PC-3 (cell line): ENCODE results near the gene AEBP1.

Source experiments
- EZH2phosphoT487 ChIP-seq: fragments of 300-600 bp; sonication (generic); IDR thresholded peaks from 2 replicates; pipeline ENCODE4 v1.6.1; 2018; ENCODE audit warnings: mild to moderate bottlenecking, antibody characterized with exemption, low read length, borderline replicate concordance
- TF ChIP-seq, protein P1 (sequence below): fragments of 300-600 bp; sonication (generic); conservative IDR thresholded peaks from 2 replicates; pipeline ENCODE4 v1.5.1; 2017; ENCODE audit warnings: antibody characterized with exemption, low read depth, mild to moderate bottlenecking, low read length

DNA sequence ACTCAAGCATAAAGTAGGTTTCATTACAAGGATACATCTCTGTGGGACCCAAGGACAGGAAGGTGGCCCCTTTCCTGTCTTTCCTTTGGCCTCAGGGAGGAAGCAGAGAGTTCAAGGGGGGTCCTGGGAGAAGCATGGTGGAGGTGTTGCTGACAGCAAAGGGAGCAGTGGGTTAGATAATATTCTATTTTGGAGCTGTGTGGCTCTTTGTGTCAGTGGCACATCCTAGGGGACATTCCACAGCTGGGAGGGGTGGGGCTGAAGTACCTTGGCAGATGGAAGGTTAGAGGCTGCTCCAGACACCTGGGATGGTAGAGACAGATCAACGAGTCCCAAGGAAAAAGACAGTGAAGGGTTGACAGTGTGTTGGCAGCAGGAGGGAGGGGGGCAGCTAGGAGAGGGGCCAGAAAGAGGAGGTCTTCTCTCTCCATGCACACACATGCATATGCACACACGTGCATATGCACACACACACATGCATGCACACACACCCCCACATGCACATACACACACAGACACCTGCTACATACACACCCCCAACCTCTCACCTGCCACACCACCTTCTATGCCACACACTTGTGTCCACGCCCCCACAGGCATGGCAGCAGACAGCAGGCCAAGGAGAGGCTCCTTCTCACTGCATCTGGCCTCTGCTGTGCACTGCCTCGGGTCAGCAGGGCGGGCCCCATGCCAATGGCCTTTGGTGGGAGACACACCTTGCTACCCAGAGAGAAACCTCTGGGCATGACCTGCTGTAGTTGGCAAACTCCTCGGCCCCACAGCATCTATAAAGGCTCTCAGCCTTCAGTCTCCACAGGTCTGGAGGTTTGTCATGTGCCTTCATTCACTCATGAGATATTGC is 24.8 kb downstream of the AEBP1 start:
- TF ChIP-seq, protein P1, sequence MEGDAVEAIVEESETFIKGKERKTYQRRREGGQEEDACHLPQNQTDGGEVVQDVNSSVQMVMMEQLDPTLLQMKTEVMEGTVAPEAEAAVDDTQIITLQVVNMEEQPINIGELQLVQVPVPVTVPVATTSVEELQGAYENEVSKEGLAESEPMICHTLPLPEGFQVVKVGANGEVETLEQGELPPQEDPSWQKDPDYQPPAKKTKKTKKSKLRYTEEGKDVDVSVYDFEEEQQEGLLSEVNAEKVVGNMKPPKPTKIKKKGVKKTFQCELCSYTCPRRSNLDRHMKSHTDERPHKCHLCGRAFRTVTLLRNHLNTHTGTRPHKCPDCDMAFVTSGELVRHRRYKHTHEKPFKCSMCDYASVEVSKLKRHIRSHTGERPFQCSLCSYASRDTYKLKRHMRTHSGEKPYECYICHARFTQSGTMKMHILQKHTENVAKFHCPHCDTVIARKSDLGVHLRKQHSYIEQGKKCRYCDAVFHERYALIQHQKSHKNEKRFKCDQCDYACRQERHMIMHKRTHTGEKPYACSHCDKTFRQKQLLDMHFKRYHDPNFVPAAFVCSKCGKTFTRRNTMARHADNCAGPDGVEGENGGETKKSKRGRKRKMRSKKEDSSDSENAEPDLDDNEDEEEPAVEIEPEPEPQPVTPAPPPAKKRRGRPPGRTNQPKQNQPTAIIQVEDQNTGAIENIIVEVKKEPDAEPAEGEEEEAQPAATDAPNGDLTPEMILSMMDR = no peak
- TF ChIP-seq EZH2phosphoT487 = no peak
